IgD-negative memory B cell (primary cell): ENCODE results near the gene TRIM69. TPM values are rescaled to one million over a fixed set of nuclear protein-coding genes. Genes with fewer than 3 reads are reported as not detected.
"Not testable (repeated sequence)": the region's sequence is repeated elsewhere in the genome, so short reads cannot be mapped to it uniquely, and the experiment has no call there.

Experiments used
- H3K27ac Mint-ChIP-seq, 3 donors: one replicate each; pipeline ENCODE4 v1.8.0; 2020 to 2022; ENCODE audit warnings: mild to moderate bottlenecking in 3 of 3, mixed read lengths in 3 of 3, moderate library complexity in 1 of 3
- H3K27me3 Mint-ChIP-seq: one replicate; pipeline ENCODE4 v1.8.0; 2021; ENCODE audit warnings: mixed read lengths
- H3K36me3 Mint-ChIP-seq: one replicate; pipeline ENCODE4 v1.8.0; 2020; ENCODE audit warnings: mild to moderate bottlenecking, mixed read lengths
- H3K4me1 Mint-ChIP-seq, 3 donors: one replicate each; pipeline ENCODE4 v1.8.0; 2020 to 2022; ENCODE audit warnings: mixed read lengths in 3 of 3, mild to moderate bottlenecking in 1 of 3
- H3K4me3 Mint-ChIP-seq, 4 donors: one replicate each; pipeline ENCODE4 v1.8.0; 2020 to 2022; ENCODE audit warnings: mild to moderate bottlenecking in 4 of 4, mixed read lengths in 4 of 4, moderate library complexity in 3 of 4
- H3K9me3 Mint-ChIP-seq, 3 donors: one replicate each; pipeline ENCODE4 v1.8.0; 2020 to 2021; ENCODE audit warnings: mixed read lengths in 3 of 3, mild to moderate bottlenecking in 1 of 3
- polyA plus RNA-seq: library from polyadenylated mRNA; unstranded; fragments of 300-500 nt; fragmentation: Illumina TruSeq; gene quantifications from one replicate; pipeline ENCODE4 v1.2.3, GENCODE V29; 2021

Gene TRIM69
- polyA plus RNA-seq, 1 donor from 2014 or later = 30.7 TPM

DNA sequence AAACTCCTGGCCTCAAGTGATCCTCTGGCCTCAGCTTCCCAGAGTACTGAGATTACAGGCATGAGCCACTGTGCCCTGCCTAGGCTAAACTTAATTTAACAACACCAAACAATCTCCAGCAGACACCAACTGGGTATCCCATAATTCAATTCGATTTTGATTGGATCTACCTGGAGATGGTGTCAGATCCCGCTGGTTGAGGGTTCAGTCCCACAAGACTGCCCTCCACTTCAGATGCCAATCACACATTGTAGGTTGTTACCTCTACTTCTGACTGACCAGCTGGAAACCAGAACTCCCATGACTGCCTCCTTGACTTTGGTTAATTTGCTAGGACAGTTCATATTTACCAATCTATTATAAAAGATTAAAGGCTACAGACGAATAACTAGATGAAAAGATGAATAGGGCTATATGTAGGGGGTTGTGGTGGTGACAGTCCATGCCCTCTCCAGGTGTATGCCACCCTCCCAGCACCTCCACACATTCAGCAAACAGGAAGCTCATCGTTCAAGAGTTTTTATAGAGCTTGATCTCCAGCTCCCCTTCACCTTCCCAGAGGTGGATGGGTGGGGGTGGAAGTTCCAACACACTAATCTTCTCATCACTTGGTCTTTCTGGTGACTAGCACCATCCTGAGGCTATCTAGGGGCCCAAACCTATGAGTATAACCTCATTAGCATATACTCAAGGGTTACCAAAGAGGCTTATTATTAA lies 15.7 kb upstream of the TRIM69 start:
- H3K27me3 Mint-ChIP-seq = no peaks in the 10 kb centered on the region
- peak overlapping the region in 3 of 4 donors; percentile 70 to 99 (median 74) for H3K4me3 Mint-ChIP-seq
- H3K9me3 Mint-ChIP-seq = no peaks in the 10 kb centered on the region
- peak overlapping the region; percentile 72 to 96 (median 94) for H3K27ac Mint-ChIP-seq
- H3K4me1 Mint-ChIP-seq = peaks cover 60 to 74% (median 72%) of the 10 kb centered on the region in 3 donors
- peaks cover 2% of the 10 kb centered on the region for H3K36me3 Mint-ChIP-seq

DNA sequence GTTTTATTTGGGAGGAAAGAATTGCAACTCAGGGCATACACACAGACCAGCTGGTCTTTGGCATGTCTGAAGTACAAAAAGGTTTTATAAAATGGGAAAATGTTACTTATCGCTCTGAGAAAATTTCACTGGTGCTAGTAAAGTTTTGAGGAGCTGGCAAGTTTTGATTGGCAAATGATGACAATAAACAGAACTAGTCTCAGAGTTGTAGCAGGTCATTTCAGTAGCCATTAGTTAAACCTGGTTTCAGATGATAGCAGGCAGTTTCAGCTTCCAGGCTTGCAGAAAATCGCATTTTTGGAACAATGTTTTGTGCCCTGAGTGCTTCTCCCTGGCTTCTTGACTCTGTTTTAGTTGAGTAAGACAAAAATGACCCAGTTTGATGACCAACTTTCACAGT lies 14.3 kb upstream of the TRIM69 start:
- peak overlapping the region in 1 of 4 donors; percentile 99 for H3K4me3 Mint-ChIP-seq
- peaks cover 53 to 69% (median 69%) of the 10 kb centered on the region in 3 donors for H3K4me1 Mint-ChIP-seq
- H3K9me3 Mint-ChIP-seq = no peaks in the 10 kb centered on the region
- H3K27ac Mint-ChIP-seq = peak overlapping the region; percentile 72 to 96 (median 94)
- no peaks in the 10 kb centered on the region for H3K27me3 Mint-ChIP-seq
- peaks cover 1% of the 10 kb centered on the region for H3K36me3 Mint-ChIP-seq

DNA sequence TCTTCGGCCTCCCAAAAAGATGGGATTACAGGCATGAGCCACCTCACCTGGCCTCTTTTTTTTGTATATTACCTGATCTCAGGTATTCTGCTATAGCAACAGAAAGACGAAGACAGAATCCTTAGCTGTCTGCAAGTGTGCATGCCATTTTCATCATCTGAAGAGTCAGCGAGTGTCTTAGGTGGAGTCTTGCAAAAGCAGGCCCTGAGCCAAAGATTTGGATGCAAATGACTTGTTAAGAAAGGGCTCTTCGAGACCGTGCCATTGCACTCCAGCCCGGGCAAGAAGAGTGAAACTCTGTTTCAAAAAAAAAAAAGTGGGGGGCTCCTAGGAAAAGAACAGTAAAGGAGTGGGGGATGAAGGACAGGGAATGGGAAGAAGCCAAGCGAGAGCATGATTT lies 10.2 kb upstream of the TRIM69 start:
- Mint-ChIP-seq H3K36me3 (peaks cover 1% of the 10 kb centered on the region), H3K27ac (peak overlapping the region; percentile 96 to 100 (median 99)), H3K4me1 (peaks cover 45 to 52% (median 52%) of the 10 kb centered on the region in 3 donors), H3K9me3 (no peaks in the 10 kb centered on the region), H3K27me3 (no peaks in the 10 kb centered on the region), H3K4me3 (peak overlapping the region; percentile 89 to 97 (median 94))

DNA sequence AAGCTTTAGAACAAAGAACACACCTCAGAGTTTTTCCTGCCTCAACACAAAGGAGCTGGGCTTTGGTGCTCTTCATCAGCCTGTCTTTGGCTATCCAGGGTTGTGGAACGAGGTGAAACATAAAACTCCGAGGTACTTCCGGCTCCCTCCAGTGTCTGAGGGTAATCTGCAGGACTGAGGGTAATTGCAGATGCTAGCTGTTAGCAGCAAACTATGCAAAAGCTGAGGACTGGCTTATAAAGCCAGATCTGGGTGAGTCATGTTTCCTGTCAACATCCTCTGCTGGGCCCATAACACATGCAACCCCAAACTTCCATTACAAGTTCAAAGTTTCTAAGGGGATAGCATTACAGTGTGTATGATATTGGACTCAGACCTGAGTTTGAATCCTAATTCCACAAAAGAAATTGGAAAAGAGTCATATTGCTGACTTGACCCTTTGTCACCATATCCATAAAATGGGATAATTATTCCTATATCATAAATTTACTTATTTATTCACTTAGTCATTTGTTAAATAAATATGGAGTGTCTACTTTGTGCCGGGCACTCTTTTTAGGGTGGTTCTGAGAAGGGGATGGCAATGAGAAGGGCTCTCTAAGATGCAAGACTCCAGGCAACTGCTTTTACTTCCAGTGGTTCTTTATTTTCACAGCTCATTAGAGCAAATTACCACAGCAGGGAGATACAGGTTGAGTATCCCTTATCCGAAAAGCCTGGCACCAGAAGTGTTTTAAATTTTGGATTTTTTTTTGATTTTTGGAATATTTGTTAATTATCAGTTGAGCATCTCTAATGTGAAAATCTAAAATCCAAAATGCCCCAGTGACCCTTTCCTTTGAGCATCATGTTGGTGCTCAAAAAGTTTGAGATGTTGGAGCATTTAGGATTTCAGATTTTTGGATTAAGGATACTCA lies 9.5 kb upstream of the TRIM69 start:
- no peaks in the 10 kb centered on the region for H3K27me3 Mint-ChIP-seq
- H3K4me3 Mint-ChIP-seq = peak overlapping the region; percentile 89 to 97 (median 94)
- peaks cover 47 to 55% (median 52%) of the 10 kb centered on the region in 3 donors for H3K4me1 Mint-ChIP-seq
- H3K27ac Mint-ChIP-seq = peak overlapping the region; percentile 96 to 100 (median 99)
- peaks cover 1% of the 10 kb centered on the region for H3K36me3 Mint-ChIP-seq
- no peaks in the 10 kb centered on the region for H3K9me3 Mint-ChIP-seq

DNA sequence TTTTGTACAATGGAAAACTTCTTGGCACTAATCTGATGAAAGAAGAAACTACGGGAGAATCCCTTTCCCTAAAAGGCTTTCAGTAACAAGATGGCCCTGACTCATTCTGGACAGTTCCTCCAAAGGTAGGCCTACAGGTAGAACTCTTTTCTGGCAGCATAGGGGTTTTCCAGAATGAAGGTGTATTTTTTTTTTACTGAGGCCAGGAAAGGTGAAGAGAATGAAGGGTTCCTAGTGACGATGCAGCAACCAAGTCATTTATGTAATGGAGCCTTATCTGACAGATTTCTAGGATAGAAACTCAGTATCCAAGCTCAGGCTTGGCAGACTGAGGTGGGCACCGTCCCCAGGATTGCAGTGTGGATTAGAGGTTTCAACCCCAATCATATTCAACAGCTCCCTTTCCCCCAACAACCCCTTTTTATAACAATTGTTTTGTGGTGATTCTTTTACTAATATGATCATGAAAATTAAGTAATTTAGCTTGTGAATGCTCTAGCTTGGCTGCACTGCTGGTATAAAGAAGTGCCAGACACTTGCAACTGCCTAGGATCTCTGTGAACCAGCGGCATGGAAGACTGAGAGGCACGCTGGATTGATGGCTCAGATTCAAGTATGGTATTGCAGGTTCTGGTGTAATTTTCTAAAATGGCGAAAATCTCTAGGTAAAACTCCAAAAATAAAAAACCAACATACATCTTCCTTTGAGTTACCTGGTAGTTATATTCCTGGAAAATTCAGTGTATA lies 8.7 kb upstream of the TRIM69 start:
- Mint-ChIP-seq H3K9me3 (no peaks in the 10 kb centered on the region), H3K4me1 (peaks cover 45 to 55% (median 46%) of the 10 kb centered on the region in 3 donors), H3K36me3 (peaks cover 4% of the 10 kb centered on the region), H3K4me3 (peak overlapping the region; percentile 54 to 97 (median 92)), H3K27me3 (no peaks in the 10 kb centered on the region), H3K27ac (peak overlapping the region; percentile 96 to 100 (median 99))

DNA sequence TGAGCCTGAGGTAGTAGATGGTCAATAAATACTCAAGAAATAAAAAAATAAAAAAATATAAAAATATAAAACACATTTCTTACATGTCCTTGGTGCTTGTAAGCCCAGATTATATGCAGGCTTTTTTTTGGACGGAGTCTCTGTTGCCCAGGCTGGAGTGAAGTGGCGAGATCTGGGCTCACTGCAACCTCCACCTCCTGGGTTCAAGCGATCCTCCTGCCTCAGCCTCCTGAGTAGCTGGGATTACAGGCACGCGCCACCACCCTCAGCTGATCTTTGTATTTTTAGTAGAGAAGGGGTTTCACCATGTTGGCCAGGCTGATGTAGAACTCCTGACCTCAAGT lies 8.1 kb upstream of the TRIM69 start:
- Mint-ChIP-seq H3K4me1 (peaks cover 44 to 54% (median 45%) of the 10 kb centered on the region in 3 donors), H3K4me3 (peak overlapping the region; percentile 89 to 99 (median 98)), H3K27ac (peak overlapping the region; percentile 96 to 100 (median 99))
- H3K27me3 Mint-ChIP-seq, H3K36me3 Mint-ChIP-seq, H3K9me3 Mint-ChIP-seq: not testable (repeated sequence)

DNA sequence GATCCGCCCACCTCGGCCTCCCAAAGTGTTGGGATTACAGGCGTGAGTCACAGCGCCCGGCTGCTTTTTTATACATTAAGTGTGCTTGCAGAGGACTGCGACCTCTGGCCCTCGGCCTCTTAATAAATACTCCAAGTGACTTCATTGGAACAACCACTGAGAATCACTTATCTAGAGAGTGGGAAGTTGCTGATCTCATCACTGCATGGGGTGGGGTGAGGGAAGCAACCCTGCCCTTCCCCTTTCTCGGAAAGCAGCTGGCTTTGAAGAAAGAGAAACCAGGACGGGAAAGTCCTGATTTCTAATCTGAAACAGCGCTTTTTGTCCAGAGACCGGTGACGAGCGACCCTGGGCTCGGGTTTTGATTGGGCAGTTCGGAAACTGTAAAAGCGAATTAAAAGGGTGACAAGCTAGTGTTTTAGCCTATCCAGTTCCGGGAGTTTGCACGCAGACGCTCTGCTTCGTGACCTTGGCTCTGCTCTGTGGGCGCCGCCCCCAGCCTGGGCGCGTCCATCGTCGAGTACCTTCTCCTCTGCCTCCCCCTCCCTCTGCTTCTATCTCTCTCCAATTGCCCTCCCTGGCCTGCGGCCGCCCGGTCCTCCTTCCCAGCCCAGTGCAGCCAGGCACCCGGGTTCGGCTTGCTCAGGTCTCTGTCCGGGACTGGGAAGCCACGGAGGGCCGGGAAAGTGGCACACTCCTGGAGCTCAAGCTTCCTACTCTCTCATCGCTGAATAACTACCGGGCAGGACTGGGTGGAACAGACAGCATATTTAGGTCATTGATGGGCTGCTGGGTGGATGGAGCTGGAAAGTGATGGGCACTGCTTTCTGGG lies 7.5 kb upstream of the TRIM69 start:
- no peaks in the 10 kb centered on the region for H3K9me3 Mint-ChIP-seq
- H3K4me3 Mint-ChIP-seq = peak overlapping the region; percentile 89 to 99 (median 98)
- H3K27ac Mint-ChIP-seq = peak overlapping the region; percentile 96 to 100 (median 99)

DNA sequence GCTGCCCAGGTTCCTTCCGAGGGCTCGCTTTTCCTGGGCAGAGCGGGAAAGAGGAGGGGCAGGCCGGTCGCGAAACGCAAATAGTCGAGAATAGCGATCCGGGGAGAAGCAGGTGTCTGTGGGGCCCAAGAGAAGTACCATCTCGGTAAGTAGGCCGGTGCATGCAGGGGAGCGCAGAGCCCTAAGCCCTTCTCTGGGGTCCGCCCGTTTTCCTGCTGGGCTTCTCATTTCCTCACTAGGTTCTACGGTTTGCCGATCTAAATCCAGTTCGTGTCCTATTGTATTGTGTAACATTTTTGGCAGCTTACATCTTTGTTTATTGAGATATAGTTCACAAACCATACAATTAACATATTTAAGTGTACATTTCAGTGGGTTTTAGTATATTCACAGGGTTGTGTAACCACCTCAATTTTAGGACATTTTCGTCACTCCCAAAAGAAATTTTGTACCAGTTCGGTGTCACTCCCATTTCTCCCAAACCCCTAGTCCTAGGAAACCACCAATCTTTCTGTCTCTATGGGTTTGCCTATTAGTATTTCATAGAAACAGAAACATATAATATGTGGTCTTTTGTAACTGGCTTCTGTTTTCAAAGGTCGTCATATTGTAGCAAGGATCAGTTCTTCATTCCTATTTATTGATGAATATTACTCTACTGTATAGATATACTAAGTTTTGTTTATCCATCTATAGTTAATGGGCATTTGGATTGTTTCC lies 6.8 kb upstream of the TRIM69 start:
- Mint-ChIP-seq H3K36me3 (peaks cover 4% of the 10 kb centered on the region), H3K27ac (peak overlapping the region; percentile 96 to 100 (median 99)), H3K9me3 (no peaks in the 10 kb centered on the region), H3K27me3 (no peaks in the 10 kb centered on the region), H3K4me1 (peaks cover 40 to 51% (median 40%) of the 10 kb centered on the region in 3 donors), H3K4me3 (peak overlapping the region; percentile 89 to 99 (median 98))

More for the DNA sequence above, 7.5 kb upstream of the TRIM69 start:
- peaks cover 4% of the 10 kb centered on the region for H3K36me3 Mint-ChIP-seq
- no peaks in the 10 kb centered on the region for H3K27me3 Mint-ChIP-seq
- peaks cover 44 to 54% (median 45%) of the 10 kb centered on the region in 3 donors for H3K4me1 Mint-ChIP-seq

DNA sequence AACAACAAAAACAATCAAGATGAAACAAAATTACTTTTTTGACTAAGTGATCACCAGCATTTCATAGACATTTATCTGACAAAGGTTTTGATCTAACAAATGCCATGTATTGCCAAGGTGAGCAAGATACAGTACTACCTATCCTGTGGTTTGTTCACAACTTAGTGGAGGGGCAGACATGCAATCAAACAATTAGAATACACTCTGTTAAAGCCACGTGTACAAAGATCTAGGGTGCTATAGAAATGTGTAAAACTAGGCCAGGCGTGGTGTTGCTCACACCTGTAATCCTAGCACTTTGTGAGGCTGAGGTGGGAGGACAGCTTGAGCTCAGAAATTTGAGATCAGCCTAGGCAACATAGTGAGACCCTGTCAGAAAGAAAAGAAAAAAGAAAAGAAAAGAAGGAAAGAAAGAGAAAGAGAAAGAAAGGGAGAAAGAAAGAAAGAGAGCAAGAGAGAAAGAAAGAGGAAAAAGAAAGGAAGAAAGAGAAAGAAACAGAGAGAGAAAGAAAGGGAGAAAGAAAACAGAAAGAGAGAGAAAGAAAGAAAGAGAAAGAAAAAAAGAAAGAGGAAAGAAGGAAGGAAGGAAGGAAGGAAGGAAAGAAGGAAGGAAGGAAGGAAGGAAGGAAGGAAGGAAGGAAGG lies 1.4 kb upstream of the TRIM69 start:
- Mint-ChIP-seq H3K27ac (peak overlapping the region; percentile 81 to 95 (median 95)), H3K9me3 (no peaks in the 10 kb centered on the region), H3K36me3 (peaks cover 3% of the 10 kb centered on the region), H3K4me1 (peaks cover 43 to 55% (median 48%) of the 10 kb centered on the region in 3 donors), H3K4me3 (peak overlapping the region; percentile 80 to 96 (median 87)), H3K27me3 (no peaks in the 10 kb centered on the region)

DNA sequence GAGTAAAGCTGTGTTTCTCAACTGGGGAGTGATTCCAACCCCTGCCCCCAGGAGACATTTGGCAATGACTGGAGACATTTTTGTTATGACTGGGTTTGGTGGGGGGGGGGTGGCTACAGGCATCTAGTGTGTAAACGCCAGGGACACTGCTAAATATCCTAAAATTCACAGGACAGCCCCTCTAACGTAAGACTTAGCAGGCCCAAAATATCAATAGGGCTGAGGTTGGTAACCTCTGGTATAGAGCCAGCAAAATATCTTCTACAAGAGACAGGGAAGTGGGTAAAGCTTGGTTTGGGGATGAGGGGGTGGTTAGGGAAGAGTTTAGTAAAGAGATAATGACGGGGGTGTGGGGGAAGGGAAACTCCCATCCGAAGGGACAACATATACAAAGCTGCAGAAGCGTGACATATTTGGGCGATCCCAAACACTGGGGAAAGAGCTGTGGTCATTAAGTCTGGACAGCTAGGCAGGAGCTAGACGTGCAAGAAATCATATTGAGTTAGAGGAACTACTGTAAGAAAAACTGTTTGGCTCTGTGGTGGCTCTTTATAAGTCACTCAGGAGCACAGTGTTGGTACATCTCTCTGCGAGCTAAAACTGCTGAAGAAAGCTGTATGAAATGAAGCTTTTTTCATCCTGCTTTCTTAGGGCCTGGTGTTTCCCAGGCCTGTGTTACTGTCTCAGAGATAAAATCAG lies 697 bp upstream of the TRIM69 start:
- Mint-ChIP-seq H3K27ac (peak overlapping the region; percentile 81 to 95 (median 95)), H3K4me3 (peak overlapping the region; percentile 80 to 96 (median 87)), H3K9me3 (no peaks in the 10 kb centered on the region), H3K27me3 (no peaks in the 10 kb centered on the region), H3K36me3 (peaks cover 3% of the 10 kb centered on the region), H3K4me1 (peaks cover 42 to 51% (median 48%) of the 10 kb centered on the region in 3 donors)

DNA sequence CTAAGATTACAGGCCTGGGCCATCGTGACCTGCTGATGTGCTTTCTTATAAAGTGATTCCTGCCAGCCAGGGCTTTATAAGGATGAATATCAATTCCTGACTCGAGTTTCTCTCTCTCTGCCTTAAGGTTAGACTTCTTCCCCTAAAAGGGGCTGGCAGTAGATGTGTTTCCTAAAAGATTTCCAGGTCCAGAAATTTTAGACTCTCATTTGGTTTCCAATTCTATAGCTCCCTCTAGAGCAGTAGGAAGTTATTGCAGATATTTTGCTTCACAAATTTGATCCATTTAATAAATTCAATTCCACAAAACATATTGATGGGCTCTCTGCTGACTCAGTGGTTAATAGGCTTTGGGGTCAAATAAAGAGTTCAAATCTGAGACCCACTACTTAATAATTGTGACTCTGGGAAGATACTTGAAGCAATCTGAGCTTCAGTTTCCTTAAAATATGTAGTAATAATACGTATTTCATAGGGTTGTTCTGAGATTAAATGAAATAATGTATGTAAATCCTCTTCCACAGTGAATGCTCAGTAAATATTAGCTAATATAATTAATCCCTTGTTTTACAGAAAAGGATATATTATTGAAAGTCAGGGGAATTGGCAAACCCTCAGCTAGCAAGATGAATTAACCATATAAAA lies 2.1 kb downstream of the TRIM69 start:
- Mint-ChIP-seq H3K4me1 (peaks cover 33 to 36% (median 34%) of the 10 kb centered on the region in 3 donors), H3K36me3 (no peaks in the 10 kb centered on the region), H3K4me3 (peak overlapping the region in 1 of 4 donors; percentile 51), H3K27ac (peak overlapping the region in 1 of 3 donors; percentile 27), H3K9me3 (no peaks in the 10 kb centered on the region), H3K27me3 (no peaks in the 10 kb centered on the region)

DNA sequence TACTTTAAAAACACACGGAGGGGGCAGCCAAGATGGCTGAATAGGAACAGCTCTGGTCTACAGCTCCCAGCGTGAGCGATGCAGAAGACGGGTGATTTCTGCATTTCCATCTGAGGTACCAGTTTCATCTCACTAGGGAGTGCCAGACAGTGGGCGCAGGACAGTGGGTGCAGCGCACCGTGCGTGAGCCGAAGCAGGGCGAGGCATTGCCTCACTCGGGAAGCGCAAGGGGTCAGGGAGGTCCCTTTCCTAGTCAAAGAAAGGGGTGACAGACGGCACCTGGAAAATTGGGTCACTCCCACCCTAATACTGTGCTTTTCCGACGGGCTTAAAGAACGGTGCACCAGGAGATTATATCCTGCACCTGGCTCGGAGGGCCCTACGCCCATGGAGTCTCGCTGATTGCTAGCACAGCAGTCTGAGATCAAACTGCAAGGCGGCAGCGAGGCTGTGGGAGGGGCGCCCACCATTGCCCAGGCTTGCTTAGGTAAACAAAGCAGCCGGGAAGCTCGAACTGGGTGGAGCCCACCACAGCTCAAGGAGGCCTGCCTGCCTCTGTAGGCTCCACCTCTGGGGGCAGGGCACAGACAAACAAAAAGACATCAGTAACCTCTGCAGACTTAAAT lies 3.0 kb downstream of the TRIM69 start:
- H3K27me3 Mint-ChIP-seq, H3K27ac Mint-ChIP-seq, H3K4me3 Mint-ChIP-seq, H3K36me3 Mint-ChIP-seq, H3K9me3 Mint-ChIP-seq: not testable (repeated sequence)
- peaks cover 33 to 36% (median 34%) of the 10 kb centered on the region in 3 donors for H3K4me1 Mint-ChIP-seq
